Cerebellar cortex (tissue), 1 donor: ENCODE results near the gene ARSA.

ENCODE experiments used
- DNase-seq: peaks from one replicate; pipeline ENCODE4 v3.0.0-alpha.2; 2015; ENCODE audit warnings: low spot score

ARSA gene

GRCh38 chr22:50604256-50605001 lies 23.5 kb downstream of the ARSA start:
- DNase-seq, result no peak

DNA sequence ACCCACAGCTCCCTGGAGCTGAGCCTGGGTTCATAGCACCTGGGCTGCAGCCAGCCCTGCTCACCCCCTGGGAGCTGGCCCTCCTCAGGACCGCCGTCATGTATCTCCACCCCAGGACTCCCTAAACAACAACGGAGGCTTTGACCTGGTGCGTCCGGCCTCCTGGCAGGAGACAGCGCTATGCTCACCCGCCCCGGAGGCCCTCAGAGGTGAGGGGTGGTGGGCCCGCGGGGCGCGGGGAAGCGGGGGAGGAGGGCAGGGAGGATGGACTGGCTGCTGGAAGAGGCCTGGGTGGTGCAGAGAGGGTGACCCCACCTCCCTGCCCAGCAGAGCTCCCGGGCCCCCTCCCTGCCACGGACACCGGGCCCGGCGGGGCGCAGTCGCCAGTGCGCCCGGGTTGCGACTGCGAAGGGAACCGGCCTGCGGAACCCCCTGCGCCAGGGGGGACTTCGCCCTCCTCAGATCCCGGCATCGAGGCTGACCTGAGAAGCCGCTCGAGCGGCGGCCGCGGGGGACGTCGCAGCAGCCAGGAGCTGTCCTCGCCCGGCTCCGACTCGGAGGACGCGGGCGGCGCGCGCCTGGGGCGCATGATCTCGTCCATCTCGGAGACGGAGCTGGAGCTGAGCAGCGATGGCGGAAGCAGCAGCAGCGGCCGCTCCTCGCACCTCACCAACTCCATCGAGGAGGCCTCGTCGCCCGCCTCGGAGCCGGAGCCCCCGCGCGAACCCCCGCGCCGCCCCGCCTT lies 24.3 kb downstream of the ARSA start:
- DNase-seq, result no peak

- no peak for DNase-seq
Measured at GRCh38 chr22:50602338-50602700, 25.6 kb downstream of the ARSA start.

DNA sequence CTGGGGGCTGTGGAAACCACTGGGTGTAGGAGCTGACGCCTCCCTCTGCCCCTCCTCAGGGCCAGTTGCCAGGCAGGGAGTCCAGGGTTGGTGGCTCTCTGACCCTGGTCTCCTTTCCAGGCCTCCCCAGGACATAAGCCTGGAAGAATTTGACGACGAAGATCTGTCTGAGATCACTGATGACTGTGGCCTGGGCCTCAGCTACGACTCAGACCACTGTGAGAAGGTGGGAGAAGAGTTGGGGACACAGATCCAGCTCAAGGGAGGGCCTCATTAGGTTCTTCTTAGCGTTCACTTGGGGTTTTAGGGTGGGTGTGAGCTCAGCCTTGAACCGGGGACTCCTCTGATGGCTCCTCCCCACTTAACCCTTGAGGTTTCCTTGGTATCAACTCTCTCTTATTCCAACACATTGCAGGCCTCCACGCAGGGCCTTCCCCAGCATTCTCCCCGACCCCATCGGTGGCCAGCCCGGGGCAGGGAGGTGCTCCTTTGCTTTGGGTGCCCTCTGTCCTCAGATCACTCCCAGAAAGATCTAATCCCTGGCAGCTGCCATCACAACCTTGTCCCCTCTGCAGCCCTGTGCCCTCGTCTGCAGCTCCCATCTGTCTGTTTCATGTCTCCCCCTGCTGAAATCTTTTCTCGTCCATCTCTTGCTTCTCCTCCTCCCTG lies 26.1 kb downstream of the ARSA start:
- no peak for DNase-seq

DNA sequence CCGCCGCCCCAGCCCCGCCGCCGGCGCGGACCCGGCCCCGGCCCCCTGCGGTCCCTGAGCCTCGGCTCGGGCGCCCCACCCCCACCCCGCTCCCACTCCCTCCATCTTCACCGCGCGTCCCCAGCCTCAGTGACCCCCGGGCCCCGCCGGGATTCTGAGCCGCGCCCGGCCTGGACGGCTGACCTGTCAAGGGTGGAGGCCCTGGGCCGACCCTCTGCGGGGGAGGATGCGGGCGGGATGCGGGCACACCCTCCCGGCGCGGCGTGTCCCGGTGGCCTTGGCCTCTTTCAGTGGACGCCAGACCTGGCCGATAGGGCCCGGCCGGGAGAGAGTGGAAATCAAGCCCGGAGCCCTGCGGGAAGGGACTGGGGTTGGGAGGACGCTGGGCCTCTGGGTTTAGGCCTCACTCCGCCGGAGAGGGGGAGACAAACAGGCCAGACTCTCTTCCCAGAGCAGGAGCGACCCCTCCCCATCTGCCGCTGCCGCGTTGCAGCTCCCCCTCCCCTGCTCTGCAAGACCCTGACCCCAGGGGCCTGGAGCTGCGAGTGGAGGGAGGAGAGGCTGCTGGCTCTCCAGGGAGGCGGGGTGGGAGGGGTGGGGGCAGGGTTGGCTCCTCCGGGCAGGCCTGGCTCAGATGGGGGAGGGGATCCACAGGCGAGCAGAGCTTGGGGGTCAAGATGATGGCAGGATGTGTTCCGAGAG lies 26.8 kb downstream of the ARSA start:
- DNase-seq, result no peak

DNA sequence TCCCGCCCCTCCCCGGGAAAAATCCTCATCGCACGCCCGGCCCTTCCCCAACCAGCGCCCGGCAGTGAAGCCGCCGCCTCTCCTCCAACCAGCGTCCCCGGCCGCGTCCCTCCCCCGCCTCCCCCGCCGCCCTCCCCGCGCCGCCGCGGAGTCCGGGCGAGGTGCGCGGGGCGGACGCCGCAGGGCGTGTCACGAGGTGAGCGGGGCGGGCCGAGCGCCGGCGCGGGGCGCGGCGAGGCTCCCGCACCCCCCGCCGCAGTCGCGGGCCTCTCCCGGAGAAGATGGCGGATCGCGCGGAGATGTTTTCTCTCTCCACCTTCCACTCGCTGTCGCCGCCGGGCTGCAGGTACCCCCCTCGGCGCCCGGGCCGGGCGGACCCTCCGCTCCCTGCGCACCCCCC lies 27.4 kb downstream of the ARSA start, which contains the start of gene MAPK8IP2:
Gene MAPK8IP2, plus strand, starts transcription at position 256 of the 400 bp plus-strand sequence. Its CDS starts 26 bp downstream, at position 282.
- DNase-seq, result peak; percentile 62

- no peak for DNase-seq
Measured at GRCh38 chr22:50599816-50600455, 28.0 kb downstream of the ARSA start.

DNA sequence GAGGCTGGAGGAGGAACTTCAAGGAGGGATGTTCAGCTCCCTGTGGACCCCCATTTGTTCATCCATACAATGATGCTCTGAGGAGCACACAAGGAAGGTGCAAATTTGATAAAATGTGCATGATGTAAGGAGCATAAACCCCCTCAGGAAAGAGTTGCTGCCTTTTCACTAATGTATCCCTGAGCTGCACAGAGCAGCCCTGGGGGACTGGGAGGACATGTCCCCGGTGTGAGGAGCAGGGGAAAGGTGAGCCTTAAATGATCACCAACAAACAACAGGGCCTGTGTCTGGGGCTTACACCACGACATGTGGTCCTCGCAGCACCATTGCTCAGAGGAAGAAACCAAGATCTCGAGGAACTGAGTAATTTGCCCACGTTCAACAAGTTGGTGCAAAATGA lies 30.9 kb downstream of the ARSA start:
- no peak for DNase-seq

GRCh38 chr22:50595189-50595588 lies 32.8 kb downstream of the ARSA start:
- no peak for DNase-seq

- DNase-seq, result no peak
Measured at GRCh38 chr22:50587407-50587806, 40.5 kb downstream of the ARSA start.

GRCh38 chr22:50586416-50586815 lies 41.5 kb downstream of the ARSA start:
- DNase-seq, result no peak

- DNase-seq, result no peak
Measured at GRCh38 chr22:50585781-50586180, 42.2 kb downstream of the ARSA start.

DNA sequence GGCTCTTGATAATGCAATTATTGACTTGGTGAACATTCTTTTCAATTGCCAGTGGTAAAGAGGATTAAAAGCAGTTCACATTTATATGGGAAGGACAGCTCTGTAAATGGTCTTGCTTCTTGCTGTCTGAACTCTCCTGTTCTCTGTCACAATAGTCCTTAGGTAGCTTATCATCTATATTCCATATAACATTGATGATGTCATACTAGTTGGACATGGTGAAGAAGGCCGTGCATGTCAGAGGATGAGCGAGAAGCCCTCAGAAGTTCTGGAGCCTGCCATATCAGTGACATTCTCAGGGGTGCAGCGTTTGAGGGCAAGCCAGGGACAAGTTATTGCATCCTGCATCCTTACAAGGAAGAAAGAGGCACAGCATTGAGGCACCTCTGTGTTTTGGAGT lies 42.7 kb downstream of the ARSA start:
- no peak for DNase-seq

DNA sequence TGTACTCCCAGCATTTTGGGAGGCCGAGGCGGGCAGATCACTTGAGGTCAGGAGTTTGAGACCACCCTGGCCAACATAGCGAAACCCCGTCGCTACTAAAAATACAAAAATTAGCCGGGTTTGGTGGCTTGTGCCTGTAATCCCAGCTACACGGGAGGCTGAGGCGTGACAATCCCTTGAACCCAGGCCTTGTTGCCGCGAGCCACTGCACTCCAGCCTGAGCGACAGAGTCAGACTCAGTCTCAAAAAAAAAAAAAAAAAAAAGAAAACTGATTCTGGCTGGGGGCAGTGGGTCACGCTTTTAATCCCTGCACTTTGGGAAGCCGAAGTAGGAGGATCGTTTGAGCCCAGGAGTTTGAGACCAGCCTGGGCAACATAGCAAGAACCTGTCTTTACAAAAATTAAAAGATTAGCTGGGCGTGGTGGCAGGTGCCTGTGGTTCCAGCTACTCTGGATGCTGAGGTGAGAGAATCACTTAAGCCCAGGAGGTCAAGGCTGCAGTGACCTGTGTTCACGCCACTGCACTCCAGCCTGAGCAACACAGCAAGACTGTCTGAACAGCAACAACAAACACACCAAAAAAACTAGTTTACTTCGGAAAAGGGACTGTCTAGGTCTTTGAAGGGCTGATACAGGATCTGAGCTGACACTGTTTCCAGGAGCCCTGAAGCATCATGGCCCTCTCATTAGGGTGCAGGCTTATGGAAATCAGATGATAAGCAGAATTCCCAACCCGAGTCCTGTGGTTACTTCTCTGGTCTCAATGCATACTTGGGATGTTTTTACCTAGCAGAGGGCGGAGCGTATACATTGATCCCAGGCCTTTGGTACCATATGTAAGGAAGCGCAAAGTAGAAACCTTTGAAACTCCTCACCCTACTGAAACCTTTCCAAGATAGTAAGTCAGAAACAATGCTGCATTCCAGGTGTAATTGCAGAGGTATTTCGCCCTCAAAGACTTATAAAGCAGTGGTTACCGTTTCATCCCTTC lies 43.6 kb downstream of the ARSA start:
- DNase-seq, result no peak

- DNase-seq, result no peak
Measured at GRCh38 chr22:50583294-50583861, 44.6 kb downstream of the ARSA start.

GRCh38 chr22:50582493-50583293 lies 45.3 kb downstream of the ARSA start, which contains the start of gene CHKB:
Gene CHKB, minus strand, starts transcription at chr22:50582849. Its CDS starts 68 bp downstream, at chr22:50582781.
- DNase-seq, result peak; percentile 98

DNA sequence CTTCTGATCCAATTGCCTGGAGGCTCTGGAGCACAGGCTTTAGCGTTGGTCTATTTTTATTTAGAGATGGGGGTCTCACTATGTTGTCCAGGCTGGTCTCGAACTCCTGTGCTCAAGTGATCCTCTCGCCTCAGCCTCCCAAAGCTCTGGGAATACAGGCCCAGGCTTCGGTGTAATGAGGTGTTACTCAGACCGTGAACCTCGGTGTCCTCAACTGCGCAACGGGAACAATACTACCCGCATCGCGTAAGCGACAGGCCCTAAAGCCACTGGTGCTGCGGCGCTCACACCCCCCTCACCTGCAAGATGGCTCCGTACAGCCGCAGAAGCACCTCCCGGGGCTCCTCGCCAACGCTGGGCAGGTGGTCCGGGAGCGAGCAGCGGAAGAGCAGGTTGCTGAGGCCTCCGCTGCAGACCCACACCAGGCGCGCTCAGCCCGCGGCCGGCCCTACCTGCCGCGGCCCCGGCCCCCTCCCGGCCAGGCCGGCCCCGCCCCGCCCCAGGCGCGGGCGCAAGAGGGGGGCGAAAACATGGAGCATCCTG lies 45.9 kb downstream of the ARSA start:
- DNase-seq, result peak; percentile 39

DNA sequence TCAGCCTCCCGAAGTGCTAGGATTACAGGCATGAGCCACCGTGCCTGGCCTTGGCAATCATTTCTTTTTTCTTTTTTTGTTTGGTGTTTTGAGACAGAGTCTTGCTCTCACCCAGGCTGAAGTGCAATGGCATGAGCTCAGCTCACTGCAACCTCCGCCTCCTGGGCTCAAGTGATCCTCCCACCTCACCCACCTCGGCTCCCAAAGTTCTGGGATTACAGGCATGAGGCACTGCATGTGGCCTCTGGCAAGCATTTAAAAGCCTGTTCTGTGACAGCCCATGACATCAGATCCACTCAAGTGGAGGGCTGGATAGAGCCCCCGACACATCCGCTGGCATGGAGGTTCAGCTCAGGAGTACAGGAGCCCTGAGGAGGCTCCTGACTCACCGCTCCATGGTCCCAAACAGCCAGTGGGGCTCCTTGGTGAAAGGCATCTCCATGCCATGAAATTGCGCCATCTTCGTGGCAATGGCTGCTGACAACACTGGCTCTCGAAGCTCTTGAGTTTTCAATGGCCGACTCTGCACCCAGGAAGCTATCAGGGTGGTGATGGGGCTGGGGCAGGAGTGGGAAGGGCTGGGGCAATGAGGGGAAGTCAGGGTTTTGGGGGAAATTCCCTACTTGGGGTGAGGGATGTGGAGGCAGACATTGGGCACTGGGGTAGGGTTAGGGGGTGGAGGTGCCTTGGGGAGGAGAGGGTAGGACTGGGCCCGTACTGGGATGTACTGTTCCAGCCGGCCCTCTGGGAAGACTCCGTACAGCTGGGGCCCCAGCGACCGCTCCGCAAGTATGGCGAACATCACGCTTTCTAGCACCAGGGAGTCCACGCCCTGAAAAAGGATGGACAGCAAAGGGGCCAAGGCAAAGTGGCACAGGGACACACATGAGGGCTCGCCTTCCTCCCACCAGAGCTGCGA lies 46.7 kb downstream of the ARSA start:
- no peak for DNase-seq
